Raji (cell line): ENCODE results near the gene LRP4.

Source experiments
- POLR2A ChIP-seq: IDR thresholded peaks from 2 replicates; pipeline ENCODE4 v1.6.1; 2011; ENCODE audit warnings: low read depth, low read length, control low read depth; ENCODE audit not compliant: insufficient read depth

Gene LRP4

DNA sequence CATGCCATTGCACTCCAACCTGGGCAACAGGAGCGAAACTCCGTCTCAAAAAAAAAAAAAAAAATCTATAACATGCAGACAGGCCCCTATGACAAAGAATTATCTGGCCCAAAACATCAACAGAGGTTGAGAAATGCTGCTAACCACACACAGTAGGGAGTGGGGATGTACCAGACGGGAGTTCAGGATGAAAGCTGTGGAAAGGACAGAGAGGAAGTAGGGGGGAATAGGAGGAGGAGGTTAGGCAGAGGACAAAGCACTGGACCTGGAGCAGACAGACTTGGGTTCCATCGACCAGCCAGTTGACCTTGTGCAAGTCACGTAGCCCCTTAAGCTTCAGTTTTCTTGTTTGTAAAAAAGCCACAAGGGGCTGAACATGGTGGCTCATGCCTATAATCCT lies 12.5 kb downstream of the LRP4 start:
- TF ChIP-seq POLR2A = no peak

DNA sequence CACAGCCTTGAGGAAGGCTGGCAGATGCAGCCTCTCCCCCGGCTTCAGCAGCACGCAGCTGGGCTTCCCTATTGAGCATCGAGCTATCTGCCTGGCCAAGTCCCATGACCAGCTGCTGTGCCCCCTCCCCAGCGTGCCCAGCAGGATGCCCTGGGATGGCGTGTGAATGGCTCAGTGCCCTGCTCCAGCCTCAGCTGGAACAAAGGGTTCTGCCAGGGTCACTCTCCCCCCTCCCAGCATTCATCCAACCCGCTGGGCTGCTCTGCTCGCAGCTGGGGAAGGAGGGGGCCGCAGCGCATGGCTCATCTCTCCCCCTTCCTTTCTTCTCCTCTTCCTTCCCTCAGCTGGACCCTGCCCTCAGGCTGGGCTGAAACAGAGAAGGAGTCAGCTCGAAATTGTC lies 14.5 kb downstream of the LRP4 start:
- TF ChIP-seq POLR2A = no peak

DNA sequence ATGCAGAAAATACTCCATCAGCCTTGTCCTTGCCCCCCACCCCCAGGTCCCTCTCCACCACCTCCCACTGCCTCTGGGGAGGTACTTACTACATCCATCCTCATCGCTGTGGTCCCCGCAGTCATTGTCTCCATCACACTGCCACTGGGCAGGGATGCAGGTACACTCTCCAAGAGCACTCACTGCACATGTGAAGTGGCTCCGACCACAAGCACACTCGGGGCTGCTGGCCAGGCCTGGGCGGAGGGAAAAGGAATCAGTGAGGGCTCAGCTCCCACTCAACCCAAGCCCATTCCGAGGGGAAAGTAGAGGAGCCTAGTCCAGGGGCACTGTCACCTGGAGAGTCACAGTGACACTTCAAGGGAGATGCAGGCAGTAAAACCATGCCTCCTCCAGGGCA lies 15.7 kb downstream of the LRP4 start:
- no peak for TF ChIP-seq POLR2A

DNA sequence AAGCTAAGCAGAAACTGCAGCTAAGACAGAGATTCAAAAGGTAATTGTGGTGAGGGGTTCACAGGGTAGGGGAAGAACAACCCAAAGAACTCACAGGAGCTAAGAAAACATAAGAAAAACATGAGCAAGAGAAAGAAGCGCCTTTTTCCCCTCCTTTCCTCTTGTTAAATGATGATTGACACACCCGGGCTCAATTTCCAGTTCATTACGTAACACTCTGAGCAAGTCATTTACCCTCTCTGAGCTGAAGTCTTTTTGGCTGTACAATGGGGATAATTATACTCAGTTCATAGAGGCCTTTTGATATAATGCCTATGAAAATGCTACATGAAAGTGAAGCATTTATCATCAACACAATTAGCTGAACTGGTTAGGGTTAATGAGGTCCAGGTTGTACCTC lies 17.2 kb downstream of the LRP4 start:
- no peak for TF ChIP-seq POLR2A

DNA sequence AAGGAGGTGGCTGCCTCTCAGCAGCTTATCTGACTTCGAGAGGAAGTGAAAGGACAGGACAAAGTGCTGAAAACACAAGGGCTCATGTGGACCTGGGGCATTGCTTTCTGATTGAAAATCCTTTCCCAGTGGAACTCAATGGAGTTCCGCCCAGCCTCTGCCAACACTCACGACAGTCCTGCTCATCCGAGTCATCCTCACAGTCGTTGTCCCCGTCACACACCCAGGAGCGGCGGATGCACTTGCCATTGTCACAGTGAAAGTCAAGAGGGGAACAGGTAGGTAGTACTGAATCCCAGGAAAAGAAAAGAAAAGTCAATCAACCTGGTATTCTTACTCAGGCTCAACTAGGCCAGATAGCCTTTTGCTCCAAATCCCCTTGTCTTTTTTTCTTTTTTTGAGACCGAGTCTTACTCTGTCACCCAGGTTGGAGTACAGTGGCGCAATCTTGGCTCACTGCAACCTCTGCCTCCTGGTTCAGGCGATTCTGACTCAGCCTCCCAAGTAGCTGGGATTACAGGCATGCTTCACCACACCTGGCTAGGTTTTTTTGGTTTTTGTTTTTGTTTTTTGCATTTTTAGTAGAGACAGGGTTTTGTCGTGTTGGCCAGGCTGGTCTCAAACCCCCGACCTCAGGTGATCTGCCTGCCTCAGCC lies 18.1 kb downstream of the LRP4 start:
- no peak for TF ChIP-seq POLR2A

DNA sequence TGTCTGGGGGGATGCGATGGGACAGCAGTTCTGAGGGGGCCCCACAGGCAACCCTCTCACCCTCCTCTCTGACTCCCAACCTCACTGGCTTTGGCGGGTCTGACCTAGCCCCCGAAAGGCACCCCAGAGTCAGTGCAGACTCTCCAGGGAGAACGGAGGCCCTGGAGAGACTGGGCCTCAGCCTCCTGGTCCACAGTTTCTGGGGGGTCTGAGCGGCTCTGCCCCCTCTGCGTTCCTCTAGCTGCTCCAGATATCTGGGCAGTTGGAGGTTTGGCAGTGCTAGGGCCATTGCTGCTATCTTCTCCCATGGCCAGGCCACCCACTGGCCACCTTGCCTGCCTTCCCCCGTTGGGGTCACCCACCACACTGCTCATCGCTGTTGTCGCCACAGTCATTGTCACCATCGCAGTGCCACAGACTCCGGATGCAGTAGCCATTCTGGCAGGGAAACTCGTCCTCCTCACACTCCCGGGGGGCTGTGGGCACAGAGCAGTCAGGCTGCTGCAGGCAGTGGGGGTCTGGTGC lies 18.8 kb downstream of the LRP4 start:
- TF ChIP-seq POLR2A = no peak

DNA sequence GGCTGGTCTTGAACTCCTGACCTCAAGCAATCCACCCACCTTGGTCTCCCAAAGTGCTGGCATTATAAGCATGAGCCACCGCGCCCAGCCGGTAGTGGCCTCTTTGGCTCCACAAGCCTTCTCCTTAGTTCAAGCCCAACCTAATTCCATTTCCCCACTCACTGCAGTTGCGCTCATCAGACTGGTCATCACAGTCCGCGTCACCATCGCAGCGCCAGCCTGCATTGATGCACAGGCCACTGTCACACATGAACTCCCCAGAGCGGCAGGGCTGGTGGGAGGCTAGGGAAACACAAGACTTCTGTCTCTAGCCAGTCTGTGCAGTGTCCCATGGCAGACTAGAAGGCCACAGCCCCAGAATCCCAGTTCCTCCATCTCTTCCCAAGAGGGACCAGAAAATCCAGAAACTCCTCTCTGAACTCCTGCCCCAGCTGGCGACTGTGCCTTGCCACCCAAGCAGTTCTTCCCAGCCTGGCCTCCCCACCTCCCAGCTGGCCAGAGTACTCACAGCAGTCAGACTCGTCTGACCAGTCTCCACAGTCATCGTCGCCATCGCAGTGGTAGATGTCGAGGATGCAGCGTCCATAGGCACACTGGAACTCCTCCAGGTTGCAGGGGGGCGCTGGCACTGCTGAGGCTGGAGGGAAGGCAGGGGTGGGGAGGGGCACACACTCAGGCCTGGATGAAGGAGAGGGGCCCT lies 19.8 kb downstream of the LRP4 start:
- TF ChIP-seq POLR2A = no peak

DNA sequence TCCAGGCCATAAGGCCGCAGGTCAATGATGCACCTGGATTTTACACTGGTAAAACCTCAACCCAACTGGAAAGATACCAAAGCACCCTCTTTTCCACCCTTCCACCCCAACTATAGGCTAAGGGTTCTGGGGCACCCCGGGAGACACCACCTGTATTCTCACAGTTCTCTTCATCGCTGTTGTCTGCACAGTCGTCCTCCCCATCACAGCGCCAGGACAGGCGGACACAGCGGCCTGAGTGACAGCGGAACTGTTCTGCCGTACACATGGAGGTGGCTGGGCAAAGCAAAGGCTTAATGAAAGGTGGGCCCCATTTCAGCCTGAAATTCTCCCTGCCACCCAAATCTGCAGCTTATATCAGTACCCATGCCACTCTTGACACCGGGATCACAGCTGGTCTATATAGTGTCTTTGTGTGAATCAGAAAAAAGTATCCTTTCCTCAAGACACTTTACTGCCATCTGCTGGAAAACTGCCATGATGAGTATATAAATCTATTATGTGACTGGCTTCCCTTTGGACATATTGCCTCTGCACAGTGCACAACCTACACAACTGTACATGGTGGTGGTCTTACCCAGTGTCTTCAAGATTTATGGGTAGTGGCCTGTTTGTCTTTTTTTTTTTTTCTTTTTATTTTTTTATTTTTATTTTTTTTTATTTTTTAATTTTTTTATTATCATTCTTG lies 21.5 kb downstream of the LRP4 start:
- TF ChIP-seq POLR2A = no peak

DNA sequence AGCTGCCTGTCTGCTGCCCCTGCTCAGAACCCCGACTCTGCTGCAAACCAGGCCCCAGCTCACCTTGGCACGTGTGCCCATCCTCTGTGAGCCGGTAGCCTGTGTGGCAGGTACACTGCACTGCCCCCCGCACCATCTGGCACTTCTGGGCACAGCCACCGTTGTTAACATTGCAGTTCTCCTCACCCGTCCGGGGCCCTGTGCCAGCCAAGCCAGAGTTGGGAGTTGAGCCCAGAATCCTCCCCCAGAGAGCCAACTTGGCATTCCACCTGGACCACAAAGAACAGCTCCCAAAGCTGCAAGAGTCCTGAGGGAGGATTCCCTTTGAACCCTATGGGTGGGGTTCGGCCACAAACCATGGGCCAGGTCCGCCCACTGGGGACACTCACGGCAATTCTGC lies 22.5 kb downstream of the LRP4 start:
- no peak for TF ChIP-seq POLR2A

DNA sequence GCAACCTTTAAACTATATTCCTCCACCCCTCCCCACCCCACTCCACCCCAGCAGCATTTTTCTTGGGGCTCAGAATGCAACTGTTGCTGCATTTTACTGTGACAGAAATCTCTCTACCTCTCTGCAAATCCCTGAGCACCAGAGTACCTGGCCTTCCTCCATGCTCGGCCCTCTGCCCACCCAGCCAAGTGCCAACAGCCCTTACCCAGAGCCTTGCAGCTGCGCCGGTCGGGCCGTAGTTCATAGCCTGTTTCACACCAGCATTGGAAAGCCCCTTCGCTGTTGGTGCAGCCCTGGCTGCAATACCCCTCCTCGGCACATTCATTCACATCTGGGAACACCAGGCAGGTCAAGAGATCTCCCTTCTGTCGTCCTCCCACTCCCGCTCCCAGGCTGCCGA lies 23.4 kb downstream of the LRP4 start:
- no peak for TF ChIP-seq POLR2A

DNA sequence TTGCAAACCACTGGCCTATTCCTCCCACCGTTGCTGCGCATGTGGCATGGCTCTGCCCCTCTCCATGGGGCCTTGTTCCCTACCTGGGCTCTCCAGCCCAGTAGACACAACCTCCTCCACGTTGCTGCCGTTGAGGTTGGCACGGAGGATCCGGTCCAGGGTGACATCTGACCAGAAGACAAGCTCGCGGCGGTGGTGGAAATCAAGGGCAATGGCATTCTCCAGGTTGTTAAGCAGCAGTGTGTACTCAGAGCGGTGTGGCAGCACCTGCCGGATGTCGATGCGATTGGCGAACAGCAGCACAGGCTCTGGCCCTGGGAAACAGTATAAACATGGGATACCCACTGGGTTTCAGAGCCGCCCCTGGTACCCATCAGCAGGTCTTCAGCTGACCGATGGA lies 23.8 kb downstream of the LRP4 start:
- no peak for TF ChIP-seq POLR2A

DNA sequence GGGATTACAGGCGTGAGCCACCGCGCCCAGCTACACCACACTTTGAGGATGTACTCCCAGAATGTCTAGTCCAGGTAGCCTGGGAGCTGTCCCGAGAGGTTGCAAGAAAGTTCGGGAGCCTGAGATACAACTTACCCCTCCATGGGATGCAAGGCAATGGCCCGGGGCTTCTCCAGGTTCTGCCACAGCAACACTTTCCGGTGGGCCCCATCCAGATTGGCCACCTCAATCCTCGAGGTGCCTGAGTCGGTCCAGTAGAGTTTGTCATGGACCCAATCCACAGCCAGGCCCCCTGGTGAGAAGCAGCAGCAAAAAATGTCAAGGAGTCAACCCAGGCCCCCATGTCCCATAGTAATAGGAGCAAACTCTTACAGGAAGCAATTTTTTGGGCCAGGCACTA lies 25.5 kb downstream of the LRP4 start:
- no peak for TF ChIP-seq POLR2A

DNA sequence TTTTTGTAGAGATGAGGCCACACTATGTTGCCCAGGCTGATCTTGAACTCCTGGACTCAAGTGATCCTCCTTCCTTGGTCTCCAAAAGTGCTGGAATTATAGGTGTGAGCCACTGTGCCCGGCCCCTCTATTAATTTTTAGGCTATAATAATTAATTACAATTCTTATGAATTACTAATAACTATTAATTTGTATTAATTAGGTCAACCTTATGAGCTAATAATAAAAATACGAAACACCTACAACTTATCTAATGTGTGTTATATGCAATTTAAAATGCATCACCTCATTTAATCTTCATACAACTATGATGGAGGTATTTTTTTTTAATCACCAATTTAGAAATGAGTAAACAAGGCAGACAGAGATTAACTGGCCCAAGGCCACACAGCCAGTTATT lies 26.2 kb downstream of the LRP4 start:
- no peak for TF ChIP-seq POLR2A

DNA sequence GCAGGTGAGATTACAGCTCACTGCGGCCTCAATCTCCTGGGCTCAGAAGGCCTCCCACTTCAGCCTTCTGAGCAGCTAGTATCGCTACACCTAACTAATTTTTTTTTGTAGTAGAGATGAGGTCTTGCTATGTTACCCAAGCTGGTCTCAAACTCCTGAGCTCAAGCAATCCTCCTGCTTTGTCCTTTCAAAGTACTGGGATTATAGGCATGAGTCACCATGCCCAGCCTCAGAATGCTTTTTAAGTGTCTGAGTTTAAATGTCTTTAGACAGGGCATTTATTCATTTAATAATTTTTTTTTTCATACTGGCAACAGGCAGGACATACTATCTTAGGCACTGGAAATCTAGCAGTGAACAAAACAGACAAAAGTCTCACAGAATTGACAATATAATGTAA lies 27.7 kb downstream of the LRP4 start:
- no peak for TF ChIP-seq POLR2A

DNA sequence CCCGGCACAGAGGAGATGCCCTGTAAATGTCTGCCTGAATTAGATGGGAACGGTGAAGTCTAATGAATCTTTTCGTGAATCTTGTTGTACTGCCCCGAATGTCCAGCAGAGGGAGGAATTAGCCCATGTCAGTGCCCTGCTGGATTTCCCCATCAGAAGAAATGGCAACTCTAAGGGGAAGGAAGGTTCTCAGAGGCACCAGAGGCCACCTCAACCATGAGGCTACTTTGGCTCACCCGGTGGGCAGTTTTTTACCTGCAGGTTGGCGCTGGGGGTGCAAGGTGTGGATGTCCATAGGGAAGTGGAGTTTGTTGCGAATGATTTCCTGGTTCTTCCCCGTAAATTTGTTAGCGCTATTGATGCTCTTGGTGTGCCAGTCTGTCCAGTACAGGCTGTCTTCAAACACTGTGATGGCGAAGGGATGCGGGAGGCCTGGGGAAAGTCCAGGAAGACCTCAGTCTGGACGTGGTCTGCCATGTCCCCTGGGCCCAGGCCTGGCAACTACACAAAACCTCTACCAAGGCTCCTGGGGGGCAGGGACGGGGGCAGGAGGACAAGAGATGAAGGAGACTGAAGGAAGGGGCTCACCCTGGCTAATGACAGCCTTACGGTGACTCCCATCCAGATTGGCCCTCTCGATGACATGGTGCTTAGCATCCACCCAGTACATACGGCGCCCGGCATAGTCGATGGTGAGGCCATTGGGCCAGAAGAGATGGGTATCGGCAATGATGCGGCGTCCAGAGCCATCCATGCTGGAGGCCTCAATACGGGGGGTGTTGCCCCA lies 28.5 kb downstream of the LRP4 start:
- no peak for TF ChIP-seq POLR2A
